OCI-LY1 (cell line): Measurements from ENCODE around the gene PRUNE2.

Experiments
- H2AFZ ChIP-seq: fragments of 200-600 bp; sonication (generic), shearing (Covaris generic); 2 replicates; pipeline ENCODE4 v1.6.0; 2014; ENCODE audit warnings: antibody characterized with exemption, mild to moderate bottlenecking, low read length
- H3F3A ChIP-seq: fragments of 200-600 bp; sonication (generic), shearing (Covaris generic); 2 replicates; pipeline ENCODE4 v1.6.0; 2014; ENCODE audit warnings: mild to moderate bottlenecking, antibody characterized with exemption, low read length, moderate library complexity; ENCODE audit not compliant: insufficient read depth
- H3K27ac ChIP-seq: fragments of 200-600 bp; sonication (generic); 2 replicates; pipeline ENCODE4 v1.5.1; 2014; ENCODE audit warnings: low read length, mixed run types, mild to moderate bottlenecking, low read depth; ENCODE audit not compliant: poor library complexity, severe bottlenecking
- H3K27me3 ChIP-seq: fragments of 200-600 bp; sonication (generic); 2 replicates; pipeline ENCODE4 v1.6.0; 2014; ENCODE audit warnings: antibody characterized with exemption, mild to moderate bottlenecking, low read length, moderate library complexity; ENCODE audit not compliant: insufficient read depth
- H3K36me3 ChIP-seq: fragments of 200-600 bp; sonication (generic); 2 replicates; pipeline ENCODE4 v1.6.1; 2014; ENCODE audit warnings: mild to moderate bottlenecking, antibody characterized with exemption, low read length, moderate library complexity, mixed read lengths; ENCODE audit not compliant: insufficient read depth
- H3K4me1 ChIP-seq: fragments of 200-600 bp; sonication (generic); 2 replicates; pipeline ENCODE4 v1.5.1; 2014; ENCODE audit warnings: mild to moderate bottlenecking, low read length, moderate library complexity; ENCODE audit not compliant: insufficient read depth, severe bottlenecking
- H3K4me2 ChIP-seq: fragments of 200-600 bp; sonication (generic), shearing (Covaris generic); 2 replicates; pipeline ENCODE4 v1.6.1; 2014; ENCODE audit warnings: low read length
- H3K4me3 ChIP-seq: fragments of 200-600 bp; sonication (generic); 2 replicates; pipeline ENCODE4 v1.5.1; 2014; ENCODE audit warnings: low read length, low read depth, mild to moderate bottlenecking, mixed read lengths; ENCODE audit not compliant: poor library complexity, severe bottlenecking
- H3K79me2 ChIP-seq: fragments of 200-600 bp; shearing (Covaris generic); 2 replicates; pipeline ENCODE4 v1.6.1; 2016; ENCODE audit warnings: mixed run types, low read length, mixed read lengths; ENCODE audit not compliant: insufficient read depth
- H3K9ac ChIP-seq: fragments of 200-600 bp; sonication (generic), shearing (Covaris generic); 2 replicates; pipeline ENCODE4 v1.6.1; 2014; ENCODE audit warnings: mild to moderate bottlenecking, low read length, mixed read lengths
- H3K9me2 ChIP-seq: fragments of 200-600 bp; sonication (generic), shearing (Covaris generic); 2 replicates; pipeline ENCODE4 v1.6.1; 2014; ENCODE audit warnings: low read depth, mild to moderate bottlenecking, low read length, mixed read lengths
- H3K9me3 ChIP-seq: fragments of 200-600 bp; shearing (Covaris generic); 2 replicates; pipeline ENCODE4 v1.6.1; 2014; ENCODE audit warnings: low read length, mixed read lengths
- H4K20me1 ChIP-seq: fragments of 200-600 bp; sonication (generic), shearing (Covaris generic); 2 replicates; pipeline ENCODE4 v1.6.0; 2016; ENCODE audit warnings: mild to moderate bottlenecking, low read length; ENCODE audit not compliant: insufficient read depth
- CTCF ChIP-seq: fragments of 200-600 bp; sonication (generic), shearing (Covaris generic); IDR thresholded peaks from 2 replicates; pipeline ENCODE4 v1.5.1; 2017; ENCODE audit warnings: mild to moderate bottlenecking, antibody characterized with exemption, low read length, moderate library complexity, mixed read lengths
- EZH2 ChIP-seq: fragments of 200-600 bp; sonication (generic), shearing (Covaris generic); IDR thresholded peaks from 2 replicates; pipeline ENCODE4 v1.8.0; 2017; ENCODE audit warnings: borderline replicate concordance, mixed run types, mild to moderate bottlenecking, antibody characterized with exemption, low read length, moderate library complexity, mixed read lengths

PRUNE2 gene

GRCh38 chr9:76617497-76618175, 288.3 kb downstream of the PRUNE2 start:
- H3K79me2 ChIP-seq: no peaks in the 10 kb centered on the region
- no peak overlapping the region for H2AFZ ChIP-seq
- H3K27me3 ChIP-seq: no peaks in the 10 kb centered on the region
- no peaks in the 10 kb centered on the region for H3K36me3 ChIP-seq
- H3K27ac ChIP-seq: no peak overlapping the region
- H3K9me2 ChIP-seq: no peaks in the 10 kb centered on the region
- no peak for TF ChIP-seq CTCF
- no peak overlapping the region for H3K4me3 ChIP-seq
- no peaks in the 10 kb centered on the region for H3K9me3 ChIP-seq
- no peak overlapping the region for H3K9ac ChIP-seq
- peaks cover 55% of the 10 kb centered on the region for H3K4me1 ChIP-seq
- H3K4me2 ChIP-seq: no peak overlapping the region
- H4K20me1 ChIP-seq: no peaks in the 10 kb centered on the region
- H3F3A ChIP-seq: no peaks in the 10 kb centered on the region

- H3K9me3 ChIP-seq: no peaks in the 10 kb centered on the region
- no peaks in the 10 kb centered on the region for H4K20me1 ChIP-seq
- no peak overlapping the region for H2AFZ ChIP-seq
- no peak overlapping the region for H3K9ac ChIP-seq
- no peak overlapping the region for H3K27ac ChIP-seq
- no peak overlapping the region for H3K4me2 ChIP-seq
- H3K9me2 ChIP-seq: no peaks in the 10 kb centered on the region
- H3K27me3 ChIP-seq: no peaks in the 10 kb centered on the region
- TF ChIP-seq EZH2: no peak
- no peaks in the 10 kb centered on the region for H3K36me3 ChIP-seq
- H3K4me3 ChIP-seq: no peak overlapping the region
- H3F3A ChIP-seq: no peaks in the 10 kb centered on the region
- H3K4me1 ChIP-seq: peaks cover 47% of the 10 kb centered on the region
- H3K79me2 ChIP-seq: no peaks in the 10 kb centered on the region
These were observed 289.1 kb downstream of the PRUNE2 start for GRCh38 chr9:76616780-76617179.

GRCh38 chr9:76615177-76615603, 290.7 kb downstream of the PRUNE2 start:
- Histone ChIP-seq H4K20me1 (no peaks in the 10 kb centered on the region), H3K4me3 (no peak overlapping the region), H3K4me1 (peaks cover 35% of the 10 kb centered on the region), H3F3A (no peaks in the 10 kb centered on the region), H3K9ac (no peak overlapping the region), H3K4me2 (no peak overlapping the region), H2AFZ (no peak overlapping the region), H3K36me3 (no peaks in the 10 kb centered on the region), H3K27me3 (no peaks in the 10 kb centered on the region), H3K27ac (no peak overlapping the region), H3K9me2 (no peaks in the 10 kb centered on the region), H3K79me2 (no peaks in the 10 kb centered on the region), H3K9me3 (no peaks in the 10 kb centered on the region)
- TF ChIP-seq CTCF: no peak
- TF ChIP-seq EZH2: no peak

GRCh38 chr9:76613974-76614373, 291.9 kb downstream of the PRUNE2 start:
- H3K4me1 ChIP-seq: peaks cover 23% of the 10 kb centered on the region
- no peak overlapping the region for H3K4me3 ChIP-seq
- H3K4me2 ChIP-seq: no peak overlapping the region
- no peaks in the 10 kb centered on the region for H3K9me2 ChIP-seq
- no peak overlapping the region for H2AFZ ChIP-seq
- no peaks in the 10 kb centered on the region for H3K9me3 ChIP-seq
- no peaks in the 10 kb centered on the region for H3F3A ChIP-seq
- no peak overlapping the region for H3K27ac ChIP-seq
- no peaks in the 10 kb centered on the region for H4K20me1 ChIP-seq
- no peaks in the 10 kb centered on the region for H3K79me2 ChIP-seq
- peaks cover 7% of the 10 kb centered on the region; the same call in 1 of the 2 replicates for H3K36me3 ChIP-seq
- TF ChIP-seq EZH2 (no peak), CTCF (no peak)
- H3K27me3 ChIP-seq: no peaks in the 10 kb centered on the region
- no peak overlapping the region for H3K9ac ChIP-seq
